ENCODE results near the gene KLHL40. TPM values are rescaled to one million over a fixed set of nuclear protein-coding genes. Genes with fewer than 3 reads are reported as not detected.

KLHL40 gene
- total RNA-seq, 1 donor, result not detected

- Histone ChIP-seq H3K79me2 (ENCODE audit: insufficient read depth, low read length) (no peaks in the 10 kb centered on the region), H3K9me3 (ENCODE audit: low read depth, low read length) (no peaks in the 10 kb centered on the region), H3K27ac (ENCODE audit: low read depth, low read length) (no peak overlapping the region), H3K4me1 (ENCODE audit: insufficient read depth, low read length) (no peaks in the 10 kb centered on the region), H2AFZ (ENCODE audit: low read length) (no peak overlapping the region), H4K20me1 (ENCODE audit: insufficient read depth, low read length) (no peaks in the 10 kb centered on the region), H3K27me3 (ENCODE audit: insufficient read depth, low read length) (peaks cover 6% of the 10 kb centered on the region), H3K36me3 (ENCODE audit: insufficient read depth, low read length) (no peaks in the 10 kb centered on the region), H3K4me3 (ENCODE audit: insufficient read depth, low read length) (no peak overlapping the region), H3K4me2 (ENCODE audit: insufficient read depth, low read length) (no peak overlapping the region)
- no peak for TF ChIP-seq CTCF (IDR thresholded peaks at IDR 0.05; ENCODE audit: extremely low read depth, low read depth, low read length)
- no peak for DNase-seq (ENCODE audit: insufficient read length, low spot score, missing footprints)
These were observed 47.0 kb downstream of the KLHL40 start for GRCh38 chr3:42732196-42732828.

GRCh38 chr3:42732829-42733459 lies 47.6 kb downstream of the KLHL40 start:
- H3K4me1 ChIP-seq (ENCODE audit: insufficient read depth, low read length), result no peaks in the 10 kb centered on the region
- TF ChIP-seq CTCF (IDR thresholded peaks at IDR 0.05; ENCODE audit: extremely low read depth, low read depth, low read length), result peak; percentile 29

GRCh38 chr3:42733501-42734262 lies 48.3 kb downstream of the KLHL40 start:
- Histone ChIP-seq H3K4me3 (ENCODE audit: insufficient read depth, low read length) (no peak overlapping the region), H4K20me1 (ENCODE audit: insufficient read depth, low read length) (no peaks in the 10 kb centered on the region), H3K4me1 (ENCODE audit: insufficient read depth, low read length) (no peaks in the 10 kb centered on the region), H3K36me3 (ENCODE audit: insufficient read depth, low read length) (no peaks in the 10 kb centered on the region), H3K27me3 (ENCODE audit: insufficient read depth, low read length) (peaks cover 6% of the 10 kb centered on the region), H3K27ac (ENCODE audit: low read depth, low read length) (no peak overlapping the region), H2AFZ (ENCODE audit: low read length) (no peak overlapping the region), H3K79me2 (ENCODE audit: insufficient read depth, low read length) (no peaks in the 10 kb centered on the region), H3K9me3 (ENCODE audit: low read depth, low read length) (no peaks in the 10 kb centered on the region), H3K4me2 (ENCODE audit: insufficient read depth, low read length) (no peak overlapping the region)
- no peak for DNase-seq (ENCODE audit: insufficient read length, low spot score, missing footprints)
- TF ChIP-seq CTCF (IDR thresholded peaks at IDR 0.05; ENCODE audit: extremely low read depth, low read depth, low read length), result no peak

More at GRCh38 chr3:42732829-42733459, 47.6 kb downstream of the KLHL40 start:
- H3K79me2 ChIP-seq (ENCODE audit: insufficient read depth, low read length), result no peaks in the 10 kb centered on the region
- no peaks in the 10 kb centered on the region for H3K36me3 ChIP-seq (ENCODE audit: insufficient read depth, low read length)
- no peak overlapping the region for H3K4me3 ChIP-seq (ENCODE audit: insufficient read depth, low read length)
- no peaks in the 10 kb centered on the region for H3K9me3 ChIP-seq (ENCODE audit: low read depth, low read length)
- no peak overlapping the region for H3K4me2 ChIP-seq (ENCODE audit: insufficient read depth, low read length)
- no peak overlapping the region for H2AFZ ChIP-seq (ENCODE audit: low read length)
- no peaks in the 10 kb centered on the region for H4K20me1 ChIP-seq (ENCODE audit: insufficient read depth, low read length)
- DNase-seq (ENCODE audit: insufficient read length, low spot score, missing footprints), result peak; percentile 76
- peaks cover 6% of the 10 kb centered on the region for H3K27me3 ChIP-seq (ENCODE audit: insufficient read depth, low read length)
- H3K27ac ChIP-seq (ENCODE audit: low read depth, low read length), result no peak overlapping the region
